Measurements from ENCODE around the gene TRIM29. TPM values are rescaled to one million over a fixed set of nuclear protein-coding genes. Genes with fewer than 3 reads are reported as not detected.

The TRIM29 gene
- total and polyA plus RNA-seq, 7 donors = 0.33 to 8.5 (median 6.0) TPM

GRCh38 chr11:120078397-120078796 is 59.5 kb downstream of the TRIM29 start:
- H3K27me3 ChIP-seq = peaks cover 0 to 17% (median 0%) of the 10 kb centered on the region in 3 donors
- H3K36me3 ChIP-seq = no peaks in the 10 kb centered on the region
- DNase-seq = no peak
- H3K4me3 ChIP-seq = no peak overlapping the region
- no peak for TF ChIP-seq POLR2AphosphoS5 (IDR thresholded peaks at IDR 0.05)
- TF ChIP-seq CTCF (IDR thresholded peaks at IDR 0.05) = no peak
- no peak for TF ChIP-seq POLR2A (IDR thresholded peaks at IDR 0.05)
- TF ChIP-seq EP300 (IDR thresholded peaks at IDR 0.05) = no peak
- intact Hi-C loops (cut with DNase I) = no loop called here
- H3K27ac ChIP-seq = no peak overlapping the region
- H3K4me1 ChIP-seq = no peaks in the 10 kb centered on the region
- WGBS, 2 donors = 58 to 67% methylated on average over 5 of the region's 5 CpGs
- no peaks in the 10 kb centered on the region for H3K9me3 ChIP-seq

DNA sequence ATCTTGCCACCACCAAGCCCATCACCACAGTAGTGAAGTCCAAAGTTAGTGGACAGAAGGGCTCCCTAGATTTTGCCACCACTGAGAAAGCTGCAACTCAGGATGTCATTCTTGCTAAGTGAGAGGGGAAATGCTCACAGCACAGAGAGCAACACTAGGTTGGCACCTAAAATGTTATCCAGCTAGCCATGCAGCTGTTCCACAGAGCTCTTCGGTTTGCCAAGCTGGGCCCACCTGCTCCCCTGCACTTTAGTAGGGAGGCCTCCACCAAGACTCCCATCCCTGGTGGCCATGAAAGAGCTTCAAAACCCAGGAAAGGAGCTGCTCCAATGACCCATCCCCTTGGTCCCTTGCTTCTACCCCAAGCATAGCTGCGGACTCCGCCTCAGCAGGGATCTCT is 63.8 kb downstream of the TRIM29 start:
- Histone ChIP-seq H3K36me3 (no peaks in the 10 kb centered on the region), H3K9me3 (no peaks in the 10 kb centered on the region), H3K27me3 (peaks cover 0 to 9% (median 0%) of the 10 kb centered on the region in 3 donors), H3K4me1 (no peaks in the 10 kb centered on the region), H3K27ac (no peak overlapping the region), H3K4me3 (no peak overlapping the region)
- TF ChIP-seq POLR2A (IDR thresholded peaks at IDR 0.05) (no peak), EP300 (IDR thresholded peaks at IDR 0.05) (no peak), CTCF (IDR thresholded peaks at IDR 0.05) (no peak), POLR2AphosphoS5 (IDR thresholded peaks at IDR 0.05) (no peak)
- 94 to 96% methylated on average over 3 of the region's 3 CpGs for WGBS, 2 donors
- DNase-seq = no peak
- intact Hi-C loops (cut with DNase I) = no loop called here

DNA sequence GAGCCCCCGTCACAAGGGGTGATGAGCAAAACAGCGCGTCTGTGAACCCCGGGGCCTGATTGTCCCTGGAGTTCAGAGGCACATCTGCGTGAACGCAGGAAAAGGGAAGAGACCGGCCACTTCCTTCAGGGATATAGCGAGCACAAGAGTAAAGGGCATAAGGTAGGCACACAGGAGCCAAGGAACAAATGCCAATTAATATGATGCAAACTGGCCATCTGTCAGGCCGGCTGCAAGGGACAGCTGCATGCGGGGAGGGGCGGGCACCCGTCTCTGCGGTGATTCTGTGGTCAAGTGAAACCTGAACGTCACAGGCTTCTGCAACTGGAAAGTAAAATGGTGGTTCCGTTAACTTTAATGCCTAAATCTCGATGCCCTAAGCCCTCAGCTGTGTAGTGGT is 64.7 kb downstream of the TRIM29 start:
- peaks cover 0 to 9% (median 0%) of the 10 kb centered on the region in 3 donors for H3K27me3 ChIP-seq
- DNase-seq = no peak
- 87% methylated on average over 16 of the region's 16 CpGs for WGBS, 2 donors
- no peak for TF ChIP-seq POLR2A (IDR thresholded peaks at IDR 0.05)
- TF ChIP-seq POLR2AphosphoS5 (IDR thresholded peaks at IDR 0.05) = no peak
- TF ChIP-seq EP300 (IDR thresholded peaks at IDR 0.05) = no peak
- TF ChIP-seq CTCF (IDR thresholded peaks at IDR 0.05) = no peak
- H3K4me1 ChIP-seq = no peaks in the 10 kb centered on the region
- no peaks in the 10 kb centered on the region for H3K9me3 ChIP-seq
- no peak overlapping the region for H3K4me3 ChIP-seq
- intact Hi-C loops (cut with DNase I) = no loop called here
- no peak overlapping the region for H3K27ac ChIP-seq
- H3K36me3 ChIP-seq = no peaks in the 10 kb centered on the region

DNA sequence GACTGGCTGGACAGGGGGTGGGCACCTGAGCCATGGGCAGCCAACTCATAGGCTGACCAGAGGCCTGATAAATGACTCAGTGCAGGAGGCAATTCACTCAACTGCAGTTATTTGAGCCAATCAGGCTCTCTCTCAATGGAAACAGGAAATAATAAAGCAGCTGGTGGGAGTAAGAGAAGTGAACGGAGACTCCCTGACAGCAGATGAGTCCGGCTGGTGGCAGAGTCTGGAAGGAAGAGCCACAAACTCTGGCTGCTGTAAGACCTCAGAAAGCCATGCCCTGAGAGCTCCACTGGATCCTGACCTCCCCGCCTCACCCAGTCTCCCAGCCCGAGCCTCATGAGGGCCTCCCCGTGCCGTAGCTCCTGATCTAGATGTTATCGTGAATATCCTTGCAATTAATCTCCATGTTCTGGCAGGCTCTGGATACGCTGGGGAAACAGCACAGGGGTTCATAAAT is 69.8 kb downstream of the TRIM29 start:
- Histone ChIP-seq H3K4me1 (no peaks in the 10 kb centered on the region), H3K9me3 (no peaks in the 10 kb centered on the region), H3K27me3 (peaks cover 0 to under 1% (median 0%) of the 10 kb centered on the region in 3 donors), H3K4me3 (no peak overlapping the region), H3K36me3 (no peaks in the 10 kb centered on the region), H3K27ac (no peak overlapping the region)
- intact Hi-C loops (cut with DNase I) = no loop called here
- TF ChIP-seq POLR2AphosphoS5 (IDR thresholded peaks at IDR 0.05) (no peak), POLR2A (IDR thresholded peaks at IDR 0.05) (no peak), EP300 (IDR thresholded peaks at IDR 0.05) (no peak), CTCF (IDR thresholded peaks at IDR 0.05) (no peak)
- WGBS, 2 donors = 28 to 69% methylated on average over 8 of the region's 8 CpGs
- no peak for DNase-seq
